ENCODE measurements around the gene SPAG8. TPM values are rescaled to one million over a fixed set of nuclear protein-coding genes. Genes with fewer than 3 reads are reported as not detected.

Gene SPAG8
- polyA plus RNA-seq, 1 donor (not counting 4 experiments of a cell fraction or from before 2014, with no cell fraction given), result 0.08 TPM

DNA sequence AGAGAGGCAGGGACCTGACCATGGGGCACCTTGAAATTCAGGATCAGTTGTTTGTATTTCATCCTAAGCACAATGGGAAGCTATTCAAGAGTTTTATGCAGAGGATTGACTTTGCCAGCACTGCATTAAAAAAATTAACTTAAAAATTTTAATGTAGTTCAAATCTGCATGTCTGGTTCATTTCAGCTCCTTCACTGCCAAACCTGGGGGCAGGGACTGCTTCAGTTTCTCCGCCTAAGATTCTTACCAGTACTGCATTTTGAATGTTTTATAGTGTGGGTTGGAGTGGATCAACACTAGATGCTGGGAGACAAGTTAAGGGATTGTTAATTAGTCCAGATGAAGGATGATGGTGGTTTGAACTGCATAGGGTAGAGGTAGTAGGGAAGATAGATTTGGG lies 42.3 kb downstream of the SPAG8 start:
- Histone ChIP-seq H3K27ac (ENCODE audit: control insufficient read depth, insufficient read depth, low read length) (no peak overlapping the region), H4K20me1 (ENCODE audit: control insufficient read depth, extremely low read depth, insufficient read depth, low read length) (no peaks in the 10 kb centered on the region), H3K79me2 (ENCODE audit: control insufficient read depth, insufficient read depth, low read length) (no peaks in the 10 kb centered on the region), H3K9me1 (ENCODE audit: control insufficient read depth, extremely low read depth, insufficient read depth, low read length) (no peaks in the 10 kb centered on the region), H3K27me3 (ENCODE audit: control insufficient read depth, extremely low read depth, insufficient read depth, low read length) (no peaks in the 10 kb centered on the region), H3K36me3 (ENCODE audit: control insufficient read depth in 2 of 2, extremely low read depth in 1 of 2, insufficient read depth in 2 of 2, low read length in 2 of 2) (no peaks in the 10 kb centered on the region), H3K9ac (ENCODE audit: control insufficient read depth, extremely low read depth, insufficient read depth, low read length) (no peak overlapping the region), H3K9me3 (ENCODE audit: control insufficient read depth, low read depth, low read length) (no peaks in the 10 kb centered on the region), H3K4me2 (ENCODE audit: control insufficient read depth, extremely low read depth, insufficient read depth, low read depth, low read length) (no peak overlapping the region), H2AFZ (ENCODE audit: control insufficient read depth, low read length) (no peak overlapping the region), H3K4me1 (ENCODE audit: control insufficient read depth, extremely low read depth, insufficient read depth, low read length) (peaks cover 11% of the 10 kb centered on the region), H3K4me3 (ENCODE audit: control insufficient read depth in 2 of 3, extremely low read depth in 1 of 3, insufficient read depth in 2 of 3, low read depth in 1 of 3, low read length in 3 of 3) (no peak overlapping the region)
- DNase-seq (ENCODE audit: low read depth, low spot score), result no peak
- FAIRE-seq, result no peak
- dilution Hi-C loops (cut with MboI; ENCODE audit: extremely low pct_ligation_motif_present, low sequenced_read_pairs), result no loop called here
- TF ChIP-seq, protein P1, sequence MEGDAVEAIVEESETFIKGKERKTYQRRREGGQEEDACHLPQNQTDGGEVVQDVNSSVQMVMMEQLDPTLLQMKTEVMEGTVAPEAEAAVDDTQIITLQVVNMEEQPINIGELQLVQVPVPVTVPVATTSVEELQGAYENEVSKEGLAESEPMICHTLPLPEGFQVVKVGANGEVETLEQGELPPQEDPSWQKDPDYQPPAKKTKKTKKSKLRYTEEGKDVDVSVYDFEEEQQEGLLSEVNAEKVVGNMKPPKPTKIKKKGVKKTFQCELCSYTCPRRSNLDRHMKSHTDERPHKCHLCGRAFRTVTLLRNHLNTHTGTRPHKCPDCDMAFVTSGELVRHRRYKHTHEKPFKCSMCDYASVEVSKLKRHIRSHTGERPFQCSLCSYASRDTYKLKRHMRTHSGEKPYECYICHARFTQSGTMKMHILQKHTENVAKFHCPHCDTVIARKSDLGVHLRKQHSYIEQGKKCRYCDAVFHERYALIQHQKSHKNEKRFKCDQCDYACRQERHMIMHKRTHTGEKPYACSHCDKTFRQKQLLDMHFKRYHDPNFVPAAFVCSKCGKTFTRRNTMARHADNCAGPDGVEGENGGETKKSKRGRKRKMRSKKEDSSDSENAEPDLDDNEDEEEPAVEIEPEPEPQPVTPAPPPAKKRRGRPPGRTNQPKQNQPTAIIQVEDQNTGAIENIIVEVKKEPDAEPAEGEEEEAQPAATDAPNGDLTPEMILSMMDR (optimal IDR thresholded peaks at IDR 0.05 in 1 of 3, IDR thresholded peaks at IDR 0.05 in 1 of 3, conservative IDR thresholded peaks at IDR 0.05 in 1 of 3; ENCODE audit: extremely low read depth in 1 of 3, insufficient read depth in 2 of 3, low read length in 3 of 3), result no peak
- TF ChIP-seq EZH2 (IDR thresholded peaks at IDR 0.05; ENCODE audit: low read length), result no peak

DNA sequence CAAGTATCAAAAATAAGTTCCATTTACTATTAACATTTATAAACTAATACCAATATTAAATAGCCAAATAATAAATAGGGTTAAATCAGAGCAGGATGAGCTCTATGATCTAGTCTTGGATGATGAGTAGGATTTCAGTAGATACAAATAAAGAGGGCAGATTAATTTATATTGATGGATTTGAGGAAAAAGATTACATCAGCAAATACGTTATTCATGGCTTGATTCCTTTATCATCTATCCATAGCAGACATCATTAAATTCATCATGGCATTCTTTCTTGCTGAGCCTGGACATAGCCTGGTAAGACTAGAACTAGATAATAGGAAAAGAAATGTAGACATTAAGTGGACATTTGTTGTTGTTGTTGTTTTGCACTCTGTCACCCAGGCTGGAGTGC lies 44.6 kb downstream of the SPAG8 start:
- dilution Hi-C loops (cut with MboI; ENCODE audit: extremely low pct_ligation_motif_present, low sequenced_read_pairs), result no loop called here
- peaks cover 11% of the 10 kb centered on the region for H3K4me1 ChIP-seq (ENCODE audit: control insufficient read depth, extremely low read depth, insufficient read depth, low read length)
- no peak overlapping the region for H3K27ac ChIP-seq (ENCODE audit: control insufficient read depth, insufficient read depth, low read length)
- TF ChIP-seq, protein P1 (optimal IDR thresholded peaks at IDR 0.05 in 1 of 3, IDR thresholded peaks at IDR 0.05 in 1 of 3, conservative IDR thresholded peaks at IDR 0.05 in 1 of 3; ENCODE audit: extremely low read depth in 1 of 3, insufficient read depth in 2 of 3, low read length in 3 of 3), result no peak
- DNase-seq (ENCODE audit: low read depth, low spot score) (no peak), FAIRE-seq (no peak)
- H3K4me3 ChIP-seq (ENCODE audit: control insufficient read depth in 2 of 3, extremely low read depth in 1 of 3, insufficient read depth in 2 of 3, low read depth in 1 of 3, low read length in 3 of 3), result no peak overlapping the region
- H3K27me3 ChIP-seq (ENCODE audit: control insufficient read depth, extremely low read depth, insufficient read depth, low read length), result no peaks in the 10 kb centered on the region
- no peaks in the 10 kb centered on the region for H3K9me3 ChIP-seq (ENCODE audit: control insufficient read depth, low read depth, low read length)
- no peak overlapping the region for H2AFZ ChIP-seq (ENCODE audit: control insufficient read depth, low read length)
- no peak overlapping the region for H3K4me2 ChIP-seq (ENCODE audit: control insufficient read depth, extremely low read depth, insufficient read depth, low read depth, low read length)
- no peaks in the 10 kb centered on the region for H3K36me3 ChIP-seq (ENCODE audit: control insufficient read depth in 2 of 2, extremely low read depth in 1 of 2, insufficient read depth in 2 of 2, low read length in 2 of 2)
- H4K20me1 ChIP-seq (ENCODE audit: control insufficient read depth, extremely low read depth, insufficient read depth, low read length), result no peaks in the 10 kb centered on the region
- no peak overlapping the region for H3K9ac ChIP-seq (ENCODE audit: control insufficient read depth, extremely low read depth, insufficient read depth, low read length)
- no peaks in the 10 kb centered on the region for H3K79me2 ChIP-seq (ENCODE audit: control insufficient read depth, insufficient read depth, low read length)
- H3K9me1 ChIP-seq (ENCODE audit: control insufficient read depth, extremely low read depth, insufficient read depth, low read length), result no peaks in the 10 kb centered on the region

Data from keratinocyte (primary cell).